ENCODE measurements around the gene TNS1. TPM values are rescaled to one million over a fixed set of nuclear protein-coding genes. Genes with fewer than 3 reads are reported as not detected.

Gene TNS1
- total RNA-seq, 1 experiment from 2014 or later: 0.49 TPM

DNA sequence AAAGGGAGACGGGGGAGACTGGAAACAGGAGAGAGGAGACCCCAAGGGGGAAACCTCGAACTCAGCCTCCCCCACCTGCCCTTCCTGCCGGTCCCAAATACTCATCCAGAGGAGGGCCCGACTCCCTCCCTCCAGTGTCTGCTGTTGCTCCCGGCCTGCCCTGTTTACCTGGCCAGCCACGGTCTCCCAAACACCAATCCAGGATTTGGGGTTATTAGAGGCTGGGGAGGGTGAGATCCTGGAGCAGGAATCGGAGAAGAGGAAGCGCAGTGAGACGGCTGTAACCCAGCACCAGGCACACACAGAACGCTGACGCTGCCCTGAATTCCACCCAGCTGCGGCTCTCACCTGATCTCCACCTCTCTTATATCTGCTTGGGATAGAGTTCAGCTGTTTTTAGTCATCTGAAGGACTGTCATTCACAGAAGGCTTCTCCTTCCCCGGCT, 213.0 kb downstream of the TNS1 start:
- in situ Hi-C loops (cut with HindIII; ENCODE audit: low pct_unique_long_range_greater_than_20kb, low sequenced_read_pairs): no loop called here
- Histone ChIP-seq H3K27me3 (ENCODE audit: control insufficient read depth, insufficient read depth, low read length) (no peaks in the 10 kb centered on the region), H3K4me1 (ENCODE audit: control insufficient read depth, insufficient read depth, low read length) (no peaks in the 10 kb centered on the region), H3K27ac (ENCODE audit: low read length) (no peak overlapping the region), H3K9me3 (ENCODE audit: control insufficient read depth, insufficient read depth, low read depth, low read length) (no peaks in the 10 kb centered on the region), H3K4me3 (ENCODE audit: low read depth in 2 of 2, low read length in 2 of 2) (no peak overlapping the region), H3K36me3 (ENCODE audit: control insufficient read depth, insufficient read depth, low read length) (no peaks in the 10 kb centered on the region; the same call in 1 of the 2 replicates)
- DNase-seq (ENCODE audit: low read depth, low spot score) (no peak), ATAC-seq (no peak)
- TF ChIP-seq TCF7L2 (IDR thresholded peaks at IDR 0.05; ENCODE audit: low read depth, low read length): no peak
- TF ChIP-seq, protein P1, sequence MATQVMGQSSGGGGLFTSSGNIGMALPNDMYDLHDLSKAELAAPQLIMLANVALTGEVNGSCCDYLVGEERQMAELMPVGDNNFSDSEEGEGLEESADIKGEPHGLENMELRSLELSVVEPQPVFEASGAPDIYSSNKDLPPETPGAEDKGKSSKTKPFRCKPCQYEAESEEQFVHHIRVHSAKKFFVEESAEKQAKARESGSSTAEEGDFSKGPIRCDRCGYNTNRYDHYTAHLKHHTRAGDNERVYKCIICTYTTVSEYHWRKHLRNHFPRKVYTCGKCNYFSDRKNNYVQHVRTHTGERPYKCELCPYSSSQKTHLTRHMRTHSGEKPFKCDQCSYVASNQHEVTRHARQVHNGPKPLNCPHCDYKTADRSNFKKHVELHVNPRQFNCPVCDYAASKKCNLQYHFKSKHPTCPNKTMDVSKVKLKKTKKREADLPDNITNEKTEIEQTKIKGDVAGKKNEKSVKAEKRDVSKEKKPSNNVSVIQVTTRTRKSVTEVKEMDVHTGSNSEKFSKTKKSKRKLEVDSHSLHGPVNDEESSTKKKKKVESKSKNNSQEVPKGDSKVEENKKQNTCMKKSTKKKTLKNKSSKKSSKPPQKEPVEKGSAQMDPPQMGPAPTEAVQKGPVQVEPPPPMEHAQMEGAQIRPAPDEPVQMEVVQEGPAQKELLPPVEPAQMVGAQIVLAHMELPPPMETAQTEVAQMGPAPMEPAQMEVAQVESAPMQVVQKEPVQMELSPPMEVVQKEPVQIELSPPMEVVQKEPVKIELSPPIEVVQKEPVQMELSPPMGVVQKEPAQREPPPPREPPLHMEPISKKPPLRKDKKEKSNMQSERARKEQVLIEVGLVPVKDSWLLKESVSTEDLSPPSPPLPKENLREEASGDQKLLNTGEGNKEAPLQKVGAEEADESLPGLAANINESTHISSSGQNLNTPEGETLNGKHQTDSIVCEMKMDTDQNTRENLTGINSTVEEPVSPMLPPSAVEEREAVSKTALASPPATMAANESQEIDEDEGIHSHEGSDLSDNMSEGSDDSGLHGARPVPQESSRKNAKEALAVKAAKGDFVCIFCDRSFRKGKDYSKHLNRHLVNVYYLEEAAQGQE (IDR thresholded peaks at IDR 0.05; ENCODE audit: insufficient read depth in 1 of 2, low read depth in 2 of 2, low read length in 1 of 2): no peak
- TF ChIP-seq, protein P2, sequence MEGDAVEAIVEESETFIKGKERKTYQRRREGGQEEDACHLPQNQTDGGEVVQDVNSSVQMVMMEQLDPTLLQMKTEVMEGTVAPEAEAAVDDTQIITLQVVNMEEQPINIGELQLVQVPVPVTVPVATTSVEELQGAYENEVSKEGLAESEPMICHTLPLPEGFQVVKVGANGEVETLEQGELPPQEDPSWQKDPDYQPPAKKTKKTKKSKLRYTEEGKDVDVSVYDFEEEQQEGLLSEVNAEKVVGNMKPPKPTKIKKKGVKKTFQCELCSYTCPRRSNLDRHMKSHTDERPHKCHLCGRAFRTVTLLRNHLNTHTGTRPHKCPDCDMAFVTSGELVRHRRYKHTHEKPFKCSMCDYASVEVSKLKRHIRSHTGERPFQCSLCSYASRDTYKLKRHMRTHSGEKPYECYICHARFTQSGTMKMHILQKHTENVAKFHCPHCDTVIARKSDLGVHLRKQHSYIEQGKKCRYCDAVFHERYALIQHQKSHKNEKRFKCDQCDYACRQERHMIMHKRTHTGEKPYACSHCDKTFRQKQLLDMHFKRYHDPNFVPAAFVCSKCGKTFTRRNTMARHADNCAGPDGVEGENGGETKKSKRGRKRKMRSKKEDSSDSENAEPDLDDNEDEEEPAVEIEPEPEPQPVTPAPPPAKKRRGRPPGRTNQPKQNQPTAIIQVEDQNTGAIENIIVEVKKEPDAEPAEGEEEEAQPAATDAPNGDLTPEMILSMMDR (IDR thresholded peaks at IDR 0.05): no peak
- CTCF ChIA-PET: interaction anchor here (0.7 to 1.7 kb wide), 4 partner anchors 8 to 245 kb away, joined by 3 to 10 read pairs (median 4); no protein-coding TSS in a partner anchor
- POLR2A ChIA-PET: no interaction called here
- no TSS peak for BruUV-seq (replicated peaks)
- intact Hi-C loops (cut with micrococcal nuclease; ENCODE audit: unreplicated experiment): loop anchor here (1.0 to 5.0 kb wide), 3 partner anchors 97 to 243 kb away; no protein-coding TSS in a partner anchor

DNA sequence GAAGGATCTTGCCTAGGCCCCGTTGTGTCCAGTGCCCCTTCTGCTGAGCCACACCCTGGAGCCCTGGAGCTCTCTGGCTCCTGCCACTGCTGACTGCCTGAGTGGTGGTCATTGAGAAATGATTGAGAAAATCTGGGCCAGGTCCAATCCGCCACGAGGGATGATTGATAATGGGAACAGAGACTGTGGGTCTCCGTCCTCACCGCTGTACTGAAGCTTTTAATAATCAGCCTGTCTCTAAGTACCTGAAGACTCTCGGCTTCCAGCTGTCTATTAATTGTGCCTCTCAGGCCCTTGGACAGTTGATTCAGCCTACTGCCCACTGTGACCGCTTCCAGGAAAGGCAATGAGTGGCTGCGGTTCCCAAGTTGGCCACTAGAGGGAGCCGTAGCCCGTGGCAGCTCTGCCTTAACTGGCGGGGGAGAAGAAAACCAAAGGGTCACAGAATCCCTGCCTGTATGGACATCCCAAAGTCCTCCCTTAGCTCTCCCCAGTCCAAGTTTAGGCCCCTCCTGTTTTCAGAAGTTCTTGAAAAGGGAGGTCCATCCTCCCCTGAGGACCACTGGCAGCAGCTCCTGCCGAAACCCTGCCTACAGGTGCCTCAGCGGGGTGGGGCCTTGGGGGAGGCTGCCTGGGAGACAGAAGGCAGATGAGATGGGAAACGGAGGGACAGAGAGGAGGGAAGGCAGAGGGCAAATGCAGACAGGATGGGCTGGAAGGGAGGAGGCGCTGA, 213.6 kb downstream of the TNS1 start:
- CTCF ChIA-PET: interaction anchor here (0.5 to 1.7 kb wide), 8 partner anchors 9 to 246 kb away, joined by 3 to 10 read pairs (median 4); no protein-coding TSS in a partner anchor
- in situ Hi-C loops (cut with HindIII; ENCODE audit: low pct_unique_long_range_greater_than_20kb, low sequenced_read_pairs): no loop called here
- POLR2A ChIA-PET: no interaction called here

More for the DNA sequence above, 213.6 kb downstream of the TNS1 start:
- DNase-seq (ENCODE audit: low read depth, low spot score): peak; percentile 50
- no peaks in the 10 kb centered on the region for H3K4me1 ChIP-seq (ENCODE audit: control insufficient read depth, insufficient read depth, low read length)
- intact Hi-C loops (cut with micrococcal nuclease; ENCODE audit: unreplicated experiment): loop anchor here (1.0 to 5.0 kb wide), 3 partner anchors 97 to 243 kb away; no protein-coding TSS in a partner anchor
- no peaks in the 10 kb centered on the region for H3K9me3 ChIP-seq (ENCODE audit: control insufficient read depth, insufficient read depth, low read depth, low read length)
- no peak overlapping the region for H3K27ac ChIP-seq (ENCODE audit: low read length)
- peak; percentile 72 for ATAC-seq
- no peak overlapping the region for H3K4me3 ChIP-seq (ENCODE audit: low read depth in 2 of 2, low read length in 2 of 2)
- H3K36me3 ChIP-seq (ENCODE audit: control insufficient read depth, insufficient read depth, low read length): no peaks in the 10 kb centered on the region; the same call in 1 of the 2 replicates
- TF ChIP-seq, protein P2 (IDR thresholded peaks at IDR 0.05): peak; percentile 98
- TF ChIP-seq, protein P1 (IDR thresholded peaks at IDR 0.05; ENCODE audit: insufficient read depth in 1 of 2, low read depth in 2 of 2, low read length in 1 of 2): no peak
- H3K27me3 ChIP-seq (ENCODE audit: control insufficient read depth, insufficient read depth, low read length): no peaks in the 10 kb centered on the region
- BruUV-seq (replicated peaks): no TSS peak

Data from Panc1 (cell line).